Stimulated activated CD4-positive, alpha-beta T cell treated with anti-CD3 and anti-CD28 coated beads, Interleukin-15, amount 100 ng/mL, for 48 hours (primary cell): ENCODE data around the gene SCAMP1.

Experiments used
- DNase-seq, 2 donors: peaks; one replicate each; pipeline ENCODE4 v3.0.0-alpha.2; 2020; ENCODE audit warnings: low read depth in 2 of 2

The SCAMP1 gene

DNA sequence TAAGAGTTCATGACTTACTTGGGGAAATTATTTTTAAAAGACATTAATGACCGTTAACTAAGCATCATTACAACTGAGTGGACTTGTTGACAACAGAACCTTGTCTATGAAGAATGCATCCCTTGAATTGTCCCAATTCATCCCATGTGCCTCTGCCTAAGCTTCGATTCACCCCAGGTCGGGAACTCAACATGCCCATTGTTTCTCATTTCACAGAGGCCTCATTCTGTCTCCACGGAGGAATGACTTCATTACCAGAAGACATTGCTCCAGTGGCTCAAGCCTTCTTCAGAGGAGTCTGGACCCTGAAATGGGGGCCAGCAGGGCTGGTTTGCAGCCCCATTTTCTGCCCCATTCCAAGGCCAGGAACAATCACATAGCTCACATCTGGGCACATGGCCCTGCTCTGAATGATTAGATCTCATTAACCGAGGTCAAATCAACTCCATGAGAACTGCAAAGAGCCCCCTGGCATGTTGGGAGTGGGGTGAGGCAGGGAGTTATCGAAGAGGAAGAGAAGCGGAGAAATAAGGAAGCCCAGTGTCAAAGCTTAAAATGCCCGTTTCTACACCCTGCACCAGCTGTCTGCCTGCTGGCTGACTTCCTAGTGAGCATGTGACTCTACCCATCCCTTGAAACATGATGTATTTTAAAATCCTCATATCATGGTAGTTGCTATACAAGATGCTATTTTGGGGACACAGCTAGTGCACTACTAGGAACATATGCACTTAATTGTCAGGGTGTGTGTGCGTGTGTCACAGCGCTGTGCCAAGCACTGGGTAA, 150.9 kb downstream of the SCAMP1 start:
- no peak for DNase-seq

GRCh38 chr5:78512435-78512834, 152.0 kb downstream of the SCAMP1 start:
- no peak for DNase-seq

- DNase-seq: no peak
These were observed 153.0 kb downstream of the SCAMP1 start for GRCh38 chr5:78513441-78513840.

- no peak for DNase-seq
These were observed 154.3 kb downstream of the SCAMP1 start for GRCh38 chr5:78514427-78515330.

- no peak for DNase-seq
These were observed 155.3 kb downstream of the SCAMP1 start for GRCh38 chr5:78515670-78516069.

- DNase-seq: no peak
These were observed 158.2 kb downstream of the SCAMP1 start for GRCh38 chr5:78518365-78519197.

GRCh38 chr5:78519198-78519941, 159.0 kb downstream of the SCAMP1 start:
- no peak for DNase-seq

DNA sequence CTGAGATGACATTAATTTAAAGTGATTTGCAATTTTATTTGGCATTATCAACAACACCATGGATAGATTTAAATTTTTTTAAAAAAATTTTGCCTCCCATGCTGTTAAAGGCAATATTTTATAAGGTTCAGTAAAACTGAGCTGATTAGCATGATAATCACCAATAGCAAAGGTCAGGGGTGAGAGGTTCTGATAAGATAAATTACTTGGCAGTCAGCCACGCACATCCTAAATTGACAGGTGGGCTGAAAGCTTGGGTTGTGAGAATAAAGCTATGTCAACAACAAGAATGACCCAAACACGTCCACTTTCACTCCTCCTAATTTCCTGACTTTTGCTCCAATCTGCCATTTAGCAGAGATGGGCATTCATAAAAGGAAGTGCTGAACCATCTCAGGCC, 161.0 kb downstream of the SCAMP1 start:
- DNase-seq: no peak

- DNase-seq: no peak
These were observed 162.3 kb downstream of the SCAMP1 start for GRCh38 chr5:78522476-78523260.

DNA sequence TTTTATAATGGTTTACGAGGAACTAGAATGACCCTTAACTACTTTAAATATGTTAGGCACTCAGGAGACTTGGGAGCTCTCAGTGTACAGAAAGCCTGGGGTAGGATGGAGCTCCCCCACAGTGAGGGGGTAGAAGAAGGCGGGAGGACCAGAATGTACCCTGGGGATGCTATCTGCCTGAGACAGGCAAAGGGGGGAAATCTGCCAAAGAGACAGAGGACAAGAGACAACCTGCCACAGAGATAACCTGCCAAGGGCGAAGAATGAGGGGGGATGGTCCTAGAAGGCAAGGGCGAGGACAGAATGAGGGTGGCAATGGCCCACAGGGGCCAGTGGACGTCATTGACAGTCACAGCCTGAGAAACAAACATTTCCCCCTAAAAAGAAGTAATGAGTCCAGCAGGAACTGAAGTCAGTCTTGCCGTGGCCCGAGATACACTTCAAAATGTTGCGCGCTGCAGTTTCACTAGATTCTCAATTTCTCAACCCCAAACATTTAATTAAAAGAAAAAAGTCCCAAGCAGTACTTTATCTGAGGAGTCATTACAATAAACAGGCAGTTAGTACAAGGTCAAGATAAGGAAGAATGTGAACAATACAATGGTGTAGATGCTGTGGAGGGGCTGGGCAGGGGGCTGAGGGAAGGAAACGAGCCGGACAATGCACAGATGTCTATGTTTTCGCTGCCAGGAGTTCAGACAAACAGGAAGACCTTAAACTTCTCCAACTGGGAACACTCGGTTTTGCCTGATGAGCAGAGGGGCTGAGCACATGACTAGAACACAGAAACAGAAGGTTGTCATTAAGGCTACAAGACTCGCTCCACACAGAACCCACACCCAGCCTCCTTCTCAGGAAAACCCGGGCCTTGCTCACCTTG, 163.1 kb downstream of the SCAMP1 start:
- no peak for DNase-seq

DNA sequence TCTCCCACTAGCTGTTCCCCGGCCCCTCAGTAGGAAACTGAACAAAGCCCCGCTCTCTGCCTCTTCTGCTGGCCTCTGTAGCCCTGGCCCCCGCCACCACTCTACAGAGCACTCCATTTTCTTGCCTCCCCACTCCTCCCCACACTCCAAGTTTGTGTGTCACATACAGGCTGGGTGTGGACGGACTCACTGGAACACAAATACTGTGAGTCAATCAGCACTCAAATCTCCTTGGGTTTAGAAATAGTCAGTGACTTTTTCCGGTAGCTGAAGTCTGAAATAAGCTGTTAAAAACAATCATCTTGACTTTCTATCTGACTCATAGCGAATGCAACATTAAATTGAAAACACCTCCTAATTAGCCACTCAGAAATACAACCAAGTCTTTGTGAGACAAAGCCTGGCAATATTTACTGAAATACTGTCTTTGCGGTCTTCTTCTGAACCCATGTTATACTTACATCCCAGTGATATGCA, 165.7 kb downstream of the SCAMP1 start:
- DNase-seq: no peak

DNA sequence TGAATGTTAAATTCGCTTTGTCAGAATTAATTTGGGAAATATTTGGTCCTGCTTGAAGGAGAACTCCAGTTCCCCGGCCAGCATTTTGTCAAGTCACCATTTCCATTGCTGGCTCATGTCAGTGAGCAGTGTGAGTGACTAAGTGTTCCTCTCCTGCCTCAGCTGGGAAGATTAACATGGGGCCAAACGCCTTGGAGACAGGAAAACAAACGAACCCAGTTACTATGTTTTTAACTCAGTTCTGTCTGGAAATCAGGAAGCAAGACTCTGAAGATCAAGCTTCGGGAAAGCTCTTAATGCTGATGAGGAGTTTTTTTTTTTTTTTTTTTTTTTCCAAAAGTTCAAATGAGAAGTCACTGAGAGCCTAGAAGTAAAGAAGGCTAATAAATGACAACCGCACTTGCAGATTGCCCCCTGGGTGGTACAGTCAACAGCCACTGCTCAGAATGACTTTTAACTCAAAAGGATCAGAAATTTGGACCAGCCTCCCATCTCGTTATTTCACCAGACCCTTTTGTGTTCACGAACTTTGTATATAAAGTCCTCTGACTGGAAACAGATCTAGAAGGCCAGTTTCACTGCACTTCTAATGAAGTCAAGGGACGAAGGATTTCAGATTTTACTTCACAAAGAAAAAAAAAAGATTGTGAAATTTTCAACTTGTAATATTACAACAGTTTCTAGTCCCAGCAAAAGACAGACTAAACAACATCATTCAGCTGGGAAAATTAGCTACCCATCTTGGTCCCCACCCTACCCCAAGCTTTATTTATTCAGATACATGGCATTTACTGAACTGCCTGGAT, 166.8 kb downstream of the SCAMP1 start:
- DNase-seq: no peak

- no peak for DNase-seq
These were observed 167.5 kb downstream of the SCAMP1 start for GRCh38 chr5:78527925-78528324.
